AG04450 (cell line): ENCODE data around the gene SUN2. TPM values are rescaled to one million over a fixed set of nuclear protein-coding genes. Genes with fewer than 3 reads are reported as not detected.

Experiments used
- CTCF ChIA-PET: fragments of 300-600, 350-600 bp; formaldehyde crosslinking; extraction: SDS; loops from one replicate; lab custom pipeline; 2022; ENCODE audit warnings: antibody characterized with exemption, inconsistent platforms; lab: Charles Lee
- POLR2A ChIA-PET: fragments of 350-600 bp; formaldehyde crosslinking; extraction: SDS; loops from one replicate; lab custom pipeline; 2021; ENCODE audit warnings: antibody characterized with exemption, inconsistent platforms; lab: Yijun Ruan, JAX
- DNase-seq: peaks from one replicate; pipeline ENCODE4 v3.0.0-alpha.2; 2011; ENCODE audit warnings: low read depth, low spot score
- H3K27ac ChIP-seq: one replicate; pipeline ENCODE4 v1.5.1; 2012; ENCODE audit warnings: low read depth, low read length, control low read depth
- H3K27me3 ChIP-seq: one replicate; pipeline ENCODE4 v1.6.0; 2012; ENCODE audit warnings: low read length; ENCODE audit not compliant: control insufficient read depth, insufficient read depth
- H3K4me3 ChIP-seq: 2 replicates; pipeline ENCODE4 v1.5.1; 2011; ENCODE audit warnings: mild to moderate bottlenecking, low read depth, low read length, control low read depth
- H3K9me3 ChIP-seq: 2 replicates; pipeline ENCODE4 v1.5.1; 2012; ENCODE audit warnings: low read length; ENCODE audit not compliant: control insufficient read depth, insufficient read depth
- polyA plus RNA-seq: library from polyadenylated mRNA; depleted of rRNA; stranded (reverse); fragments of >200 nt; gene quantifications from 2 replicates; pipeline ENCODE4 v1.2.3, GENCODE V29; 2011
- TF ChIP-seq, protein P1 (sequence below): IDR thresholded peaks from 2 replicates; pipeline ENCODE4 v1.5.1; 2011; ENCODE audit warnings: low read depth, low read length, control low read depth, inconsistent platforms

SUN2 gene
- polyA plus RNA-seq, 1 experiment = 24.5 TPM

DNA sequence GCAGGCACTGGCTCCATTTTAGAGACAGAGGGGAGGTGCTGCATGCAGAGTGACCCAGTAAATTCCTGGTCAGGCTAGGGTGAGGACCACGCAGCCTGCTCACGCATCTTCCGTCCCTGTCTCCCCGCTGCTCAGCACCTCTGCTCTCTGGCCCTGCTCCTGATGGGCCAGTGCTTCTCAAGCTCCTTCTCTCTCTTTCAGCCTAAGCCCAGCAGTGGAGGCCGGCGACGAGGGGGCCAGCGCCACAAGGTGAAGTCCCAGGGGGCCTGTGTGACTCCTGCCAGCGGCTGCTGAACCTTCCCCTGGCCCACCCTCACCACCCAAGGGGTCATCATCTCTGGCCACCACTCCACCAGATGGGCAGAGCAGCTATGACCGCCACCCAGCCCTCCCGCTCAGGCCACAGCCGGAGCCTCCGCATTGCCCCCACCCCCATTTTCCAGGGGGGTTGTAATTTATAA lies 25.4 kb downstream of the SUN2 start:
- no peaks in the 10 kb centered on the region; the same call in 1 of the 2 replicates for H3K9me3 ChIP-seq
- TF ChIP-seq, protein P1, sequence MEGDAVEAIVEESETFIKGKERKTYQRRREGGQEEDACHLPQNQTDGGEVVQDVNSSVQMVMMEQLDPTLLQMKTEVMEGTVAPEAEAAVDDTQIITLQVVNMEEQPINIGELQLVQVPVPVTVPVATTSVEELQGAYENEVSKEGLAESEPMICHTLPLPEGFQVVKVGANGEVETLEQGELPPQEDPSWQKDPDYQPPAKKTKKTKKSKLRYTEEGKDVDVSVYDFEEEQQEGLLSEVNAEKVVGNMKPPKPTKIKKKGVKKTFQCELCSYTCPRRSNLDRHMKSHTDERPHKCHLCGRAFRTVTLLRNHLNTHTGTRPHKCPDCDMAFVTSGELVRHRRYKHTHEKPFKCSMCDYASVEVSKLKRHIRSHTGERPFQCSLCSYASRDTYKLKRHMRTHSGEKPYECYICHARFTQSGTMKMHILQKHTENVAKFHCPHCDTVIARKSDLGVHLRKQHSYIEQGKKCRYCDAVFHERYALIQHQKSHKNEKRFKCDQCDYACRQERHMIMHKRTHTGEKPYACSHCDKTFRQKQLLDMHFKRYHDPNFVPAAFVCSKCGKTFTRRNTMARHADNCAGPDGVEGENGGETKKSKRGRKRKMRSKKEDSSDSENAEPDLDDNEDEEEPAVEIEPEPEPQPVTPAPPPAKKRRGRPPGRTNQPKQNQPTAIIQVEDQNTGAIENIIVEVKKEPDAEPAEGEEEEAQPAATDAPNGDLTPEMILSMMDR = no peak
- ChIA-PET CTCF (no interaction called here), POLR2A (interaction anchor here (0.6 kb wide), 1 partner anchor 851 kb away, joined by 6 read pairs; no protein-coding TSS in a partner anchor)
- H3K27ac ChIP-seq = no peak overlapping the region
- H3K27me3 ChIP-seq = no peaks in the 10 kb centered on the region
- no peak overlapping the region for H3K4me3 ChIP-seq
- no peak for DNase-seq

- ChIA-PET POLR2A (interaction anchor here (0.6 kb wide), 1 partner anchor 850 kb away, joined by 6 read pairs; no protein-coding TSS in a partner anchor), CTCF (no interaction called here)
- H3K4me3 ChIP-seq = no peak overlapping the region
- H3K27ac ChIP-seq = no peak overlapping the region
- H3K9me3 ChIP-seq = no peaks in the 10 kb centered on the region; the same call in 1 of the 2 replicates
- H3K27me3 ChIP-seq = no peaks in the 10 kb centered on the region
- TF ChIP-seq, protein P1 = no peak
- DNase-seq = no peak
These were observed 25.9 kb downstream of the SUN2 start for GRCh38 chr22:38729946-38730345.

GRCh38 chr22:38728871-38729796 lies 26.7 kb downstream of the SUN2 start:
- POLR2A ChIA-PET = no interaction called here
- TF ChIP-seq, protein P1 = no peak
- H3K9me3 ChIP-seq = no peaks in the 10 kb centered on the region; the same call in 1 of the 2 replicates
- CTCF ChIA-PET = no interaction called here
- H3K27ac ChIP-seq = no peak overlapping the region
- H3K27me3 ChIP-seq = no peaks in the 10 kb centered on the region
- no peak for DNase-seq
- H3K4me3 ChIP-seq = no peak overlapping the region

- POLR2A ChIA-PET = no interaction called here
- TF ChIP-seq, protein P1 = no peak
These were observed 28.0 kb downstream of the SUN2 start for GRCh38 chr22:38727530-38728451.

More at GRCh38 chr22:38727530-38728451, 28.0 kb downstream of the SUN2 start:
- Histone ChIP-seq H3K27me3 (no peaks in the 10 kb centered on the region), H3K4me3 (no peak overlapping the region), H3K27ac (no peak overlapping the region), H3K9me3 (no peaks in the 10 kb centered on the region)
- no peak for DNase-seq
- CTCF ChIA-PET = no interaction called here
